Measurements from ENCODE around the gene PKN2. TPM values are rescaled to one million over a fixed set of nuclear protein-coding genes. Genes with fewer than 3 reads are reported as not detected.

PKN2 gene
- total RNA-seq, 1 donor from 2014 or later, result 51.4 TPM

DNA sequence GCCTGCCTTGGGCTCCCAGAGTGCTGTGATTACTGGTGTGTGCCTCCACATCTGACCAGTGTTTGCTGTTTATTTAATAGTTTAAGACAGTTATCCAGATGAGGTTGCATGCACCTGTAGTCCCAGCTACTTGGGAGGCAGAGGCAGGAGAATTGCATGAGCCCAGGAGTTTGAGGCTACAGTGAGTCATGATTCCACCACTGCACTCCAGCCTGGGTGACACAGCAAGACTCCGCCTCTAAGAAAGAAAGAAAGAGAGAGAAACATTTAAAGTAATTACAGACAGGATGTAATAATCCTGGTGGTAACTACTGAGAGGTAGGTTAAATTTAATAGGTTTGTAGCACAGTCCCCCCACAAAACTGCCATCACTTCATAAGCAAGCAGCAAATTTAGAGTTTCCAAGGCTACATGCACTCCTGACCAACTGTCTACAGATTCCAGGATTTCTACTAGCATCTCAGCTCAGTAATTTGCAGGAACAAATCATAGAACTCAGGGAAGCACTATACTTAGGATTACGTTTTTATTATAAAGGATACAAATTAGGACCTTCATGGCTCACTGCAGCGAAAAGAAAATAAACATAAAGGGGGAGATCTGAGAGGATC is 89.6 kb downstream of the PKN2 start:
- H3K4me1 ChIP-seq, result no peaks in the 10 kb centered on the region
- H3K27ac ChIP-seq, result no peak overlapping the region
- TF ChIP-seq CTCF (IDR thresholded peaks at IDR 0.05), result no peak
- intact Hi-C loops (cut with DNase I), result no loop called here
- peaks cover 59% of the 10 kb centered on the region for H3K36me3 ChIP-seq
- no peak for ATAC-seq
- H3K9me3 ChIP-seq, result no peaks in the 10 kb centered on the region
- H3K4me3 ChIP-seq, result no peak overlapping the region
- DNase-seq, result no peak
- H3K27me3 ChIP-seq (ENCODE audit: low read depth), result no peaks in the 10 kb centered on the region

GRCh38 chr1:88774151-88774556 is 90.1 kb downstream of the PKN2 start:
- no peak for DNase-seq
- H3K36me3 ChIP-seq, result peaks cover 60% of the 10 kb centered on the region

DNA sequence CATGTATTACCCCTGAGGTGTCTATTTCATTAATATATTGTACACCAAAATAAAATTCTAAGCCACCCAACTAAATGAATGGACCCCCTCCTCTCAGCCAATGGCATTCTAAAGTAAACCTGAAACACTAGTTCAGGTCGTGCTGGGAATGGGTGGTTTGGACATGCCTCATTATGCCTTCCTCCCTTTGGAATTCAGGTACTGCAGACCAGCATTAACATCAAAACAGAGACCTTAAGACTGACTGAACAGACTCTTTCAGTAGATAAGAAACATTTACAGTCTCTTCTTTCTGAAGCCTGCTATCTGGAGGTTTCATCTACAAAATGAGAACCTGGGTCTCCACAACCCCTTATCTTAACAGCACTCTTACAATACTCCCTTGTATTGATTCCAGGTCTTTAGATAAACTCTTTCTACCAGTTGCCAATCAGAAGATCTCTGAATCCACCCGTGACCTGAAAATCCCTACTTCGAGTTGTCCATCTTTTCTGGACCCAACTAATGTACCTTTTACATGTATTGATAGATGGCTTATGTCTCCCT is 93.6 kb downstream of the PKN2 start:
- no peak for TF ChIP-seq CTCF (IDR thresholded peaks at IDR 0.05)
- no peak for ATAC-seq
- intact Hi-C loops (cut with DNase I), result no loop called here
- DNase-seq, result no peak
- no peaks in the 10 kb centered on the region for H3K27me3 ChIP-seq (ENCODE audit: low read depth)
- H3K4me1 ChIP-seq, result no peaks in the 10 kb centered on the region
- no peaks in the 10 kb centered on the region for H3K9me3 ChIP-seq
- H3K27ac ChIP-seq, result no peak overlapping the region
- no peak overlapping the region for H3K4me3 ChIP-seq
- H3K36me3 ChIP-seq, result peaks cover 59% of the 10 kb centered on the region

More at GRCh38 chr1:88774151-88774556, 90.1 kb downstream of the PKN2 start:
- Histone ChIP-seq H3K27me3 (ENCODE audit: low read depth) (no peaks in the 10 kb centered on the region), H3K4me3 (no peak overlapping the region), H3K4me1 (no peaks in the 10 kb centered on the region), H3K9me3 (no peaks in the 10 kb centered on the region), H3K27ac (no peak overlapping the region)
- intact Hi-C loops (cut with DNase I), result no loop called here
- ATAC-seq, result peak in 1 of 2 donors; percentile 24
- TF ChIP-seq CTCF (IDR thresholded peaks at IDR 0.05), result no peak

GRCh38 chr1:88779880-88780279 is 95.8 kb downstream of the PKN2 start:
- ATAC-seq (no peak), DNase-seq (no peak)
- Histone ChIP-seq H3K36me3 (peaks cover 47% of the 10 kb centered on the region), H3K27me3 (ENCODE audit: low read depth) (no peaks in the 10 kb centered on the region), H3K4me3 (no peak overlapping the region), H3K9me3 (no peaks in the 10 kb centered on the region), H3K4me1 (no peaks in the 10 kb centered on the region), H3K27ac (no peak overlapping the region)
- TF ChIP-seq CTCF (IDR thresholded peaks at IDR 0.05), result no peak
- intact Hi-C loops (cut with DNase I), result no loop called here

DNA sequence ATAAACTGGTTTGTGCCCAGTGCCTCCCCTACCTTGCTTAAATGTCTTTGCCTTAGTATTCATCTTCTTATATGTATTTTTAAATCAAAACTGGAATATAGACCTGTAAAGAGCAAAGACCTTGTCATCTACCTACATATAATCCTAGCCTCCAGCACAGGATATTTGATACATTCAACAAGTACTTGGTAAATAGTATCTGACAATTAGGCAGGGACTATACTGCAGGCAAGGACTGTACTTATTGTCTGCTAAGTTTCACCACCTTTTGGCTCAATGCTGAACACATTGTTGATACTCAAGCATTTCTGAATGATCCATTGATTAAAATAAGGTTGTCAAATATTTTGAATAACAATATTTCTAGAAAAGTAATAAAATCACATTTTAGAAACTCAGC is 96.4 kb downstream of the PKN2 start:
- Histone ChIP-seq H3K4me3 (no peak overlapping the region), H3K27ac (no peak overlapping the region), H3K36me3 (peaks cover 49% of the 10 kb centered on the region), H3K4me1 (no peaks in the 10 kb centered on the region), H3K27me3 (ENCODE audit: low read depth) (no peaks in the 10 kb centered on the region), H3K9me3 (no peaks in the 10 kb centered on the region)
- no peak for DNase-seq
- TF ChIP-seq CTCF (IDR thresholded peaks at IDR 0.05), result no peak
- ATAC-seq, result no peak
- intact Hi-C loops (cut with DNase I), result no loop called here
